Hepatocyte (in vitro differentiated cells): ENCODE measurements around the gene SH3BGRL3. TPM values are rescaled to one million over a fixed set of nuclear protein-coding genes. Genes with fewer than 3 reads are reported as not detected.
A peak's percentile ranks its signal among the peaks of the same experiment; 100 is the strongest.

Experiments
- DNase-seq: peaks from one replicate; pipeline ENCODE4 v3.0.0-alpha.2; 2016; ENCODE audit warnings: low spot score
- H2AFZ ChIP-seq: fragments of 200-600 bp; sonication (generic); 2 replicates; pipeline ENCODE4 v1.6.0; 2016; ENCODE audit warnings: antibody characterized with exemption, mild to moderate bottlenecking
- H3K27ac ChIP-seq: fragments of 200-600 bp; sonication (generic); 2 replicates; pipeline ENCODE4 v1.5.1; 2016; ENCODE audit warnings: mild to moderate bottlenecking
- H3K27me3 ChIP-seq: fragments of 200-600 bp; sonication (generic); 2 replicates; pipeline ENCODE4 v1.6.1; 2016
- H3K36me3 ChIP-seq: fragments of 200-600 bp; sonication (generic); replicated peaks from 2 replicates; pipeline ENCODE4 v1.5.1; 2016; ENCODE audit warnings: low read depth; ENCODE audit not compliant: insufficient read depth
- H3K4me1 ChIP-seq: fragments of 200-600 bp; sonication (generic); 2 replicates; pipeline ENCODE4 v1.5.1; 2016; ENCODE audit warnings: mild to moderate bottlenecking, moderate library complexity; ENCODE audit not compliant: insufficient read depth
- H3K4me2 ChIP-seq: fragments of 200-600 bp; sonication (generic); 2 replicates; pipeline ENCODE4 v1.6.0; 2016
- H3K4me3 ChIP-seq: fragments of 200-600 bp; sonication (generic); 2 replicates; pipeline ENCODE4 v1.5.1; 2016; ENCODE audit warnings: mild to moderate bottlenecking
- H3K79me2 ChIP-seq: fragments of 200-600 bp; sonication (generic); 2 replicates; pipeline ENCODE4 v1.6.0; 2017; ENCODE audit warnings: mild to moderate bottlenecking
- H3K9me2 ChIP-seq: fragments of 200-600 bp; sonication (generic); replicated peaks from 2 replicates; pipeline ENCODE4 v1.6.0; 2017; ENCODE audit warnings: mild to moderate bottlenecking; ENCODE audit not compliant: insufficient read depth
- H3K9me3 ChIP-seq: fragments of 200-600 bp; sonication (generic); 2 replicates; pipeline ENCODE4 v1.5.1; 2016; ENCODE audit warnings: low read depth, mild to moderate bottlenecking
- H4K20me1 ChIP-seq: fragments of 200-600 bp; sonication (generic); 2 replicates; pipeline ENCODE4 v1.6.0; 2016; ENCODE audit warnings: mild to moderate bottlenecking; ENCODE audit not compliant: insufficient read depth, poor library complexity, severe bottlenecking
- EZH2 ChIP-seq: fragments of 200-600 bp; sonication (generic); IDR thresholded peaks from 2 replicates; pipeline ENCODE4 v1.6.1; 2016; ENCODE audit warnings: antibody characterized with exemption, mild to moderate bottlenecking, borderline replicate concordance
- EZH2phosphoT487 ChIP-seq: fragments of 200-600 bp; sonication (generic); IDR thresholded peaks from one replicate; pipeline ENCODE4 v1.6.1; 2018; ENCODE audit warnings: antibody characterized with exemption, mild to moderate bottlenecking, low read depth, moderate library complexity; ENCODE audit not compliant: unreplicated experiment, severe bottlenecking
- whole genome bisulfite sequencing: methylation state at CpG from one replicate; pipeline ENCODE4 v1.1.6; 2016; ENCODE audit warnings: low lambda C conversion rate; ENCODE audit errors: missing lambda C conversion rate; 5-methylcytosine and 5-hydroxymethylcytosine counted together
- polyA plus RNA-seq: library from polyadenylated mRNA; unstranded; fragments of >200 nt; fragmentation: Nextera tagmentation; extraction: Ambion mirVana; gene quantifications from 2 replicates; pipeline ENCODE4 v1.2.1, GENCODE V29; 2016
- total RNA-seq: library from RNA; depleted of rRNA; stranded (reverse); fragments of >200 nt; gene quantifications from 2 replicates; pipeline ENCODE4 v1.2.3, GENCODE V29; 2014
- TF ChIP-seq, protein P1 (sequence below): fragments of 200-600 bp; sonication (generic); IDR thresholded peaks from 2 replicates; pipeline ENCODE4 v1.5.1; 2016; ENCODE audit warnings: antibody characterized with exemption, mild to moderate bottlenecking; ENCODE audit not compliant: poor library complexity

Gene SH3BGRL3
- total and polyA plus RNA-seq, 2 experiments from 2014 or later: 35.9 to 420 TPM

DNA sequence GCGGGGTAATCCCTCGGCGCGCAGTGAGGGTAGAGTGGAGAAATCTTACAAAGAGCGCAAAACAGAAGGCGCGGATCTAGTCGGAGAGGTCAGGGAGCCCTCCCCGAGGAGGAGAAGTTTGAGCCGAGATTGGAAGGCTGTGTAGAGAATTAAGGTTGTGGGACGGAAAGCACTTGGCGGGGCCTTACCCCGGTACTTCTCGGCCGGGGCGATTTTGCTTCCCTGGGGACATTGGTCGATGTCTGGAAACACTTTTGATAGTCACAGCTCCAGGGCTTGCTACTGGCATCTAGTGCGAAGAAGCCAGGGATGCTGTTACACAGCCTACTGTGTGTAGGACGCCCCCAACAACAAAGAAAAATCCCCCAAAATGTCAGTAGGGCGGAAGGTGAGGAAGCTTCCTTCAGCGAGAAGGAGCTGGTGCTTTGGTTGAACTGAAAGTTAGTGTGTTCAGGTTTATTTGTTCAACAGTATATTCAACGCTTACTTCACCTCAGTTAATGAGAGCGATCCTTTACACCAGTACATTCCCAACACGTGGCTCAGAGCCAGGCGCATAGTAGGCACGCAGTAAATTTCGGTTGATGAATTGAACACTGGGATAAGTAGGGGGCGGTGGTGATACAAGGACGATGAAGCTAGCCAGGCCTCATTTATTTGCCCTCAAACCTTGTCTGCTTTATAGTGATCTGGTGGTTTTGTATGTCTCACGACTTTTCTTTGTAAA, 45.1 kb upstream of the SH3BGRL3 start:
- Histone ChIP-seq H3K79me2 (peaks cover 51% of the 10 kb centered on the region), H3K27ac (peak overlapping the region; percentile 90), H3K27me3 (no peaks in the 10 kb centered on the region), H3K9me3 (no peaks in the 10 kb centered on the region), H3K9me2 (no peaks in the 10 kb centered on the region), H2AFZ (peak overlapping the region; percentile 94), H3K4me1 (peaks cover 5% of the 10 kb centered on the region), H3K4me3 (peak overlapping the region; percentile 44), H4K20me1 (no peaks in the 10 kb centered on the region), H3K36me3 (no peaks in the 10 kb centered on the region), H3K4me2 (peak overlapping the region; percentile 89)
- 4% methylated on average over 30 of the region's 30 CpGs for WGBS
- DNase-seq: peak; percentile 47
- TF ChIP-seq EZH2phosphoT487: no peak
- no peak for TF ChIP-seq EZH2
- TF ChIP-seq, protein P1, sequence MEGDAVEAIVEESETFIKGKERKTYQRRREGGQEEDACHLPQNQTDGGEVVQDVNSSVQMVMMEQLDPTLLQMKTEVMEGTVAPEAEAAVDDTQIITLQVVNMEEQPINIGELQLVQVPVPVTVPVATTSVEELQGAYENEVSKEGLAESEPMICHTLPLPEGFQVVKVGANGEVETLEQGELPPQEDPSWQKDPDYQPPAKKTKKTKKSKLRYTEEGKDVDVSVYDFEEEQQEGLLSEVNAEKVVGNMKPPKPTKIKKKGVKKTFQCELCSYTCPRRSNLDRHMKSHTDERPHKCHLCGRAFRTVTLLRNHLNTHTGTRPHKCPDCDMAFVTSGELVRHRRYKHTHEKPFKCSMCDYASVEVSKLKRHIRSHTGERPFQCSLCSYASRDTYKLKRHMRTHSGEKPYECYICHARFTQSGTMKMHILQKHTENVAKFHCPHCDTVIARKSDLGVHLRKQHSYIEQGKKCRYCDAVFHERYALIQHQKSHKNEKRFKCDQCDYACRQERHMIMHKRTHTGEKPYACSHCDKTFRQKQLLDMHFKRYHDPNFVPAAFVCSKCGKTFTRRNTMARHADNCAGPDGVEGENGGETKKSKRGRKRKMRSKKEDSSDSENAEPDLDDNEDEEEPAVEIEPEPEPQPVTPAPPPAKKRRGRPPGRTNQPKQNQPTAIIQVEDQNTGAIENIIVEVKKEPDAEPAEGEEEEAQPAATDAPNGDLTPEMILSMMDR: no peak

DNA sequence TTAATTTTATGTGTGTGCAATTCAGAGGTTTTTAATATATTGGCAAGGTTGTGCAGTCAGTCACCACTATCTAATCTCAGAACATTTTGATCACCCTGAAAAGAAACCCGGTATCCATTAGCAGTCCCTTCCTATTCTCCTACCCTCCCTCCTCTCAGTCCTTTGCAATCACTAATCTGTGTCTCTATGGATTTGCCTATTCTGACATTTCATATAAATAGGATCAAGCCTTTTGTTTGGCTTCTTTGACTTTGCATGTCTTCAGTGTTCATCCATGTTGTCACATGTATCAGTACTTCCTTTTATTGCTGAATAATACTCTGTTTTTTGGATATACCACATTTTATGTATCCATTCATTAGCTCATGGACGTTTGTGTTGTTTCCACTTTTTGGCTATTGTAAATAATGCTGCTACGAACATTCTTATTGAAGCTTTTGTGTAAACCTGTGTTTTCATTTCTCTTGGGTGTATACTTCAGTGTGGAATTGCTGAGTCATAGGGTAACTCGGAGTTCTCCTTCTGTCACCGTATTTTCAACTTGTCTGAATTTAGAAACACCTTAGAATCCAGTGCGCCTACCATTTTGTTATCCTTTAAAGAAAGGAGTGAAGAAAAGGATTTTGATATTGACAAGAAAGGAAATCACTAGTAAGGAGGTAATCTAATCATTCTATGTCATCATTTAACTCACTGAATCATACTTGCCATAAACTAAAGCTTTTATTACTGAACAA, 42.5 kb upstream of the SH3BGRL3 start:
- Histone ChIP-seq H2AFZ (no peak overlapping the region), H3K27ac (no peak overlapping the region), H3K36me3 (no peaks in the 10 kb centered on the region), H3K4me3 (no peak overlapping the region), H4K20me1 (no peaks in the 10 kb centered on the region), H3K9me2 (no peaks in the 10 kb centered on the region), H3K4me1 (peaks cover 5% of the 10 kb centered on the region), H3K4me2 (peak overlapping the region; percentile 1), H3K9me3 (no peaks in the 10 kb centered on the region), H3K27me3 (no peaks in the 10 kb centered on the region), H3K79me2 (peaks cover 61% of the 10 kb centered on the region)
- no peak for TF ChIP-seq EZH2
- TF ChIP-seq, protein P1: no peak
- no peak for TF ChIP-seq EZH2phosphoT487
- WGBS: 81% methylated on average over 6 of the region's 6 CpGs
- no peak for DNase-seq

GRCh38 chr1:26239936-26240335, 40.0 kb upstream of the SH3BGRL3 start:
- no peaks in the 10 kb centered on the region for H3K36me3 ChIP-seq
- no peaks in the 10 kb centered on the region for H3K9me3 ChIP-seq
- no peaks in the 10 kb centered on the region for H3K27me3 ChIP-seq
- no peaks in the 10 kb centered on the region for H4K20me1 ChIP-seq
- no peaks in the 10 kb centered on the region for H3K9me2 ChIP-seq
- H3K79me2 ChIP-seq: peaks cover 68% of the 10 kb centered on the region
- TF ChIP-seq EZH2phosphoT487 (no peak), EZH2 (no peak)
- TF ChIP-seq, protein P1: no peak
- H3K4me1 ChIP-seq: peaks cover 5% of the 10 kb centered on the region
- no peak overlapping the region for H3K4me2 ChIP-seq
- no peak overlapping the region for H2AFZ ChIP-seq
- WGBS: 95% methylated on average over 4 of the region's 4 CpGs
- DNase-seq: no peak
- no peak overlapping the region for H3K27ac ChIP-seq
- no peak overlapping the region for H3K4me3 ChIP-seq
